GM12872 (cell line): ENCODE data around the gene EPB41L3.

Experiments
- CTCF ChIP-seq: IDR thresholded peaks from 3 replicates; pipeline ENCODE4 v1.5.1; 2011; ENCODE audit warnings: low read depth, mild to moderate bottlenecking, low read length, moderate library complexity; ENCODE audit not compliant: insufficient read depth

EPB41L3 gene

GRCh38 chr18:5430131-5430530, 113.7 kb downstream of the EPB41L3 start:
- TF ChIP-seq CTCF = no peak

- TF ChIP-seq CTCF = no peak
Measured at GRCh38 chr18:5429681-5430080, 114.1 kb downstream of the EPB41L3 start.

- no peak for TF ChIP-seq CTCF
Measured at GRCh38 chr18:5425721-5426120, 118.1 kb downstream of the EPB41L3 start.

GRCh38 chr18:5424903-5425664, 118.7 kb downstream of the EPB41L3 start:
- peak; percentile 53; the same call in 2 of the 3 replicates for TF ChIP-seq CTCF

GRCh38 chr18:5422626-5423025, 121.2 kb downstream of the EPB41L3 start:
- no peak for TF ChIP-seq CTCF

GRCh38 chr18:5421981-5422380, 121.8 kb downstream of the EPB41L3 start:
- no peak for TF ChIP-seq CTCF

- TF ChIP-seq CTCF = no peak
Measured at GRCh38 chr18:5420906-5421305, 122.9 kb downstream of the EPB41L3 start.
